ENCODE measurements around the gene CAPRIN1. TPM values are rescaled to one million over a fixed set of nuclear protein-coding genes. Genes with fewer than 3 reads are reported as not detected.

CAPRIN1 gene
- total and polyA plus RNA-seq, 10 of the 15 experiments (the other 5 are each of a cell fraction or from before 2014, with no cell fraction given) = 50.4 to 228 (median 191) TPM

DNA sequence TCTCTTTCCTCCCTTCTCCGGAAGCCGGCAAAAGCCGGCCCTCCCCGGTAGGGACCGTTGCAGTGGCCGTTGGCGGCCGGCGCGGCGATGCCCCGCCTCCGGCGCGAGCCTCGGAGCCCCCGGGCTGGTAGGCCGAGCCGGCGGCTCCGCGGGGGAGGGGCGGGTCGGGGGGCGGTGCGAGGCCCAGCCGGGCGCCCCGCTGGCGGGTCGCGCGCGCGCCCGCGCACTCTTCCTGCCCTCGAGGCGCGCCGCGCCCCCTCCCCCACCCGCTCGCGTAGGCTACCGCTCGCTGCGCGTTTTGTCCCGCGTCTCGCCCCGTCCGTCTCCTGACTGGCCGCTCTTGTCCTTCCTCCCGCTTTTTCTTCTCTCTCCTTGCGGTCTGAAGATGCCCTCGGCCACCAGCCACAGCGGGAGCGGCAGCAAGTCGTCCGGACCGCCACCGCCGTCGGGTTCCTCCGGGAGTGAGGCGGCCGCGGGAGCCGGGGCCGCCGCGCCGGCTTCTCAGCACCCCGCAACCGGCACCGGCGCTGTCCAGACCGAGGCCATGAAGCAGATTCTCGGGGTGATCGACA lies 591 bp downstream of the CAPRIN1 start (continued):
- TF ChIP-seq, protein P1, sequence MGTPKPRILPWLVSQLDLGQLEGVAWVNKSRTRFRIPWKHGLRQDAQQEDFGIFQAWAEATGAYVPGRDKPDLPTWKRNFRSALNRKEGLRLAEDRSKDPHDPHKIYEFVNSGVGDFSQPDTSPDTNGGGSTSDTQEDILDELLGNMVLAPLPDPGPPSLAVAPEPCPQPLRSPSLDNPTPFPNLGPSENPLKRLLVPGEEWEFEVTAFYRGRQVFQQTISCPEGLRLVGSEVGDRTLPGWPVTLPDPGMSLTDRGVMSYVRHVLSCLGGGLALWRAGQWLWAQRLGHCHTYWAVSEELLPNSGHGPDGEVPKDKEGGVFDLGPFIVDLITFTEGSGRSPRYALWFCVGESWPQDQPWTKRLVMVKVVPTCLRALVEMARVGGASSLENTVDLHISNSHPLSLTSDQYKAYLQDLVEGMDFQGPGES (IDR thresholded peaks at IDR 0.05) = no peak
- TF ChIP-seq POU2F2 (IDR thresholded peaks at IDR 0.05; ENCODE audit: borderline replicate concordance, low read depth, low read length) (0 out of 3 replicates have a peak, but pooled peaks have one; percentile 26), ASH2L (IDR thresholded peaks at IDR 0.05; ENCODE audit: borderline replicate concordance, low read depth) (0 out of 2 replicates have a peak, but pooled peaks have one; percentile 63), ZBTB33 (IDR thresholded peaks at IDR 0.05) (no peak), POLR2AphosphoS5 (IDR thresholded peaks at IDR 0.05; ENCODE audit: low read length) (no peak; the same call in 1 of the 2 replicates), SMARCA5 (IDR thresholded peaks at IDR 0.05) (0 out of 2 replicates have a peak, but pooled peaks have one; percentile 18), STAT1 (conservative IDR thresholded peaks at IDR 0.05) (0 out of 2 replicates have a peak, but pooled peaks have one; percentile 56), BCL11A (IDR thresholded peaks at IDR 0.05; ENCODE audit: low read depth, low read length) (no peak), POLR2A (IDR thresholded peaks at IDR 0.05; ENCODE audit: low read depth, low read length) (peak; percentile 53), CEBPB (IDR thresholded peaks at IDR 0.05; ENCODE audit: borderline replicate concordance in 1 of 2, low read depth in 2 of 2, low read length in 2 of 2) (no peak), BCLAF1 (IDR thresholded peaks at IDR 0.05) (no peak), LARP7 (IDR thresholded peaks at IDR 0.05) (peak; percentile 60), CHD2 (IDR thresholded peaks at IDR 0.05; ENCODE audit: borderline replicate concordance, low read depth, low read length) (peak; percentile 93), CBX5 (IDR thresholded peaks at IDR 0.05; ENCODE audit: low read depth) (no peak), BRCA1 (IDR thresholded peaks at IDR 0.05; ENCODE audit: low read depth, low read length) (no peak), RBBP5 (conservative IDR thresholded peaks at IDR 0.05) (no peak), ZNF384 (IDR thresholded peaks at IDR 0.05; ENCODE audit: borderline replicate concordance, low read depth, low read length) (peak; percentile 19; the same call in 1 of the 2 replicates), ATF7 (IDR thresholded peaks at IDR 0.05; ENCODE audit: low read depth) (no peak), GATAD2B (conservative IDR thresholded peaks at IDR 0.05; ENCODE audit: low read depth) (peak; percentile 24; the same call in 1 of the 2 replicates)
- TF ChIP-seq, protein P2, sequence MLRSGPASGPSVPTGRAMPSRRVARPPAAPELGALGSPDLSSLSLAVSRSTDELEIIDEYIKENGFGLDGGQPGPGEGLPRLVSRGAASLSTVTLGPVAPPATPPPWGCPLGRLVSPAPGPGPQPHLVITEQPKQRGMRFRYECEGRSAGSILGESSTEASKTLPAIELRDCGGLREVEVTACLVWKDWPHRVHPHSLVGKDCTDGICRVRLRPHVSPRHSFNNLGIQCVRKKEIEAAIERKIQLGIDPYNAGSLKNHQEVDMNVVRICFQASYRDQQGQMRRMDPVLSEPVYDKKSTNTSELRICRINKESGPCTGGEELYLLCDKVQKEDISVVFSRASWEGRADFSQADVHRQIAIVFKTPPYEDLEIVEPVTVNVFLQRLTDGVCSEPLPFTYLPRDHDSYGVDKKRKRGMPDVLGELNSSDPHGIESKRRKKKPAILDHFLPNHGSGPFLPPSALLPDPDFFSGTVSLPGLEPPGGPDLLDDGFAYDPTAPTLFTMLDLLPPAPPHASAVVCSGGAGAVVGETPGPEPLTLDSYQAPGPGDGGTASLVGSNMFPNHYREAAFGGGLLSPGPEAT (IDR thresholded peaks at IDR 0.05; ENCODE audit: low read depth) = peak; percentile 19; the same call in 1 of the 2 replicates

Measured in GM12878 (cell line).